ENCODE measurements around the gene TEX12. TPM values are rescaled to one million over a fixed set of nuclear protein-coding genes. Genes with fewer than 3 reads are reported as not detected.

Gene TEX12
- total and polyA plus RNA-seq, 2 experiments from 2014 or later: 1.1 TPM; not detected in 1

DNA sequence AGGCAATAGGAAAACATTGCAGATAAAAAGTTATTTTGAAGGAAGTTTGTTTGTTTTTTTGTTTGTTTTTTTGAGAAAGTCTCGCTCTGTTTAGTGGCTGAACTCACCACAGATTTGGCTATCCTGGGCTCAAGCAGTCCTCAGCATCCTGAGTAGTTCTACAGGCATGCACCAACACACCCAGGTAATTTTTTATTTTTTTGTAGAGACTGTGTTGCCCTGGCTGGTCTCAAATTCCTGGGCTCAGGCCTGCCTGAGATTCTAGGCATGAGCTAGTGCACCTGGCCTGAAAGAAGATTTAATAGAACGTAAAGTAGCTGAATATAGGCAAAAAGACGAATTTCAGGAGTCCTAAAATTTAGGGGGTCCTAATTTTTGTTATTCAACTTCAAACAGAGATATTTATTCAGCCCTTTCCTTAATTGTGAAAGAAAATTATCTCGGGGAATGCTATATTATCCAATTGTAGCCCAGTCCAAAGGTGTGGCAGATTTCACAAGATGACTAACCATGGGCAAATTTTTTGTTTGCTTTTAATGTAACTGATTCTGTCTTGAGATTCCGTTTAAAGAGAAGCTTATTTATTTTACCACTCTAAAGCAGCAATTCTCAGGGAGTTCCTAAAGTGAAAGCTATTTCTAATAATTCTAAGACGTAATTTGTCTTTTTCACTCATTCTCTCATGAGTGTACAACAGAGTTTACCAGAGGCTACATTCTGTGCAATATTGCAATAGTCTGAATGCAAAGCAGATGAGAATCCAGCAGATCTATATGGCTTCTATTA lies 4.2 kb upstream of the TEX12 start:
- no peak overlapping the region for H3K4me3 Mint-ChIP-seq
- no peaks in the 10 kb centered on the region for H3K36me3 Mint-ChIP-seq (ENCODE audit: low read depth)
- Histone ChIP-seq H2AFZ (no peak overlapping the region), H3K4me3 (no peak overlapping the region), H3K36me3 (ENCODE audit: insufficient read depth) (no peaks in the 10 kb centered on the region), H3K27me3 (ENCODE audit: insufficient read depth) (no peaks in the 10 kb centered on the region), H4K20me1 (replicated peaks; ENCODE audit: insufficient read depth) (no peaks in the 10 kb centered on the region), H3F3A (replicated peaks; ENCODE audit: low read depth) (no peaks in the 10 kb centered on the region), H3K9me2 (ENCODE audit: insufficient read depth) (no peaks in the 10 kb centered on the region), H3K4me2 (no peak overlapping the region), H3K4me1 (ENCODE audit: insufficient read depth) (no peaks in the 10 kb centered on the region), H3K27ac (ENCODE audit: low read depth) (no peak overlapping the region), H3K79me2 (replicated peaks; ENCODE audit: insufficient read depth) (no peaks in the 10 kb centered on the region)
- no peaks in the 10 kb centered on the region for H3K9me3 Mint-ChIP-seq
- peaks cover 7% of the 10 kb centered on the region for H3K4me1 Mint-ChIP-seq
- TF ChIP-seq CTCF (conservative IDR thresholded peaks at IDR 0.05; ENCODE audit: low read depth in 2 of 2) (no peak), JUNB (IDR thresholded peaks at IDR 0.05; ENCODE audit: unreplicated experiment) (no peak), EZH2phosphoT487 (IDR thresholded peaks at IDR 0.05; ENCODE audit: unreplicated experiment) (no peak), STAT1 (IDR thresholded peaks at IDR 0.05; ENCODE audit: unreplicated experiment) (no peak), POLR2AphosphoS5 (IDR thresholded peaks at IDR 0.05; ENCODE audit: low read depth) (no peak), EZH2 (IDR thresholded peaks at IDR 0.05; ENCODE audit: low read depth, unreplicated experiment) (no peak), CREB1 (CRISPR knock-in tag; IDR thresholded peaks at IDR 0.05; ENCODE audit: low read depth) (no peak), ZNF331 (CRISPR knock-in tag; IDR thresholded peaks at IDR 0.05; ENCODE audit: low read depth) (no peak)
- ATAC-seq: no peak
- H3K27ac Mint-ChIP-seq: no peak overlapping the region
- DNase-seq (ENCODE audit: low spot score): no peak
- peaks cover 7% of the 10 kb centered on the region for H3K27me3 Mint-ChIP-seq (ENCODE audit: insufficient read depth, low read depth, poor library complexity)

DNA sequence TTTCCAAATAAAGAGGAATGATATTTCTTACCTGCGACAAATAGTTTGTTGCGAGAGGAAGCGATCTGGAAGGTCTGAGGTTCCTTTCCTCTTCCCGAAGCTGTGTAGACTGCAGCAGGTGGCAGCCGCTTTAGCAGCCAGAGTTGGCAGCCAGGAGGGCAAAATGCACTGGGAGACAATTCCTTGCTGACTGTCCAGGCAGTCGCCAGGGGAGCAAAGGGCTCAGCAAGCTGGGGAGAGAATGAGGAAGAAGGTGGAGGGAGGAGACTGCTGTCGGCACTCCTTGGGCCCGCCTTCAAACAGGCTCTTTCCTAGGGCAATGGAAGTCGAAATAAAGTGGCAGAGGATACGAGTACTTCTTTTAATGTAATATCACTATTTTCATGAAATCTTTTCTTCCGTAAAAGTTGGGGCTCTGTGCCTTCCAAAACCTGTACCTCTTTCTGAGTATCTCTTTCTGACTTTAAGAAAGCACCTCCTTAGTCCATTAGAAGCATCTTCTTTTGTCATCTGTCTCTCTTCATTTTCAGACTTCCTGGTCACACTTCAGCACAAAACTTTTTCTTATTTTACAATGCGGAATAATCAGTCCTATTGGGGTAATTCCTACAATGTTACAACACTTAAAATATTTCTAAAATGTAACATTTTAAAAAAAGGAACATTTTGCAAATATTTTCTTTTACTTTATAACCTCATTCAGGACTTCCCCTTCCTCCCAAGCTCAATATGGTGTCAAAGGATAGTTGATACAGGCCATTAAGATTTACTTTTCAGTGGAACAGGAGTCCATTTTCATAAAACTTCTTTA lies 3.1 kb upstream of the TEX12 start, which contains the start of gene IL18:
IL18 (minus strand) TSS at position 220 of the 811 bp plus-strand sequence. CDS start 9,041 bp downstream, outside the sequence.
- Histone ChIP-seq H4K20me1 (replicated peaks; ENCODE audit: insufficient read depth) (no peaks in the 10 kb centered on the region), H3K36me3 (ENCODE audit: insufficient read depth) (no peaks in the 10 kb centered on the region), H3K27ac (ENCODE audit: low read depth) (no peak within 1 kb of the TSS), H3K4me1 (ENCODE audit: insufficient read depth) (no peaks in the 10 kb centered on the region), H3K79me2 (replicated peaks; ENCODE audit: insufficient read depth) (no peaks in the 10 kb centered on the region), H3K4me2 (0 out of 2 replicates have a peak within 1 kb of the TSS, but pooled peaks have one; percentile 15), H3F3A (replicated peaks; ENCODE audit: low read depth) (no peaks in the 10 kb centered on the region), H2AFZ (peak within 1 kb of the TSS; percentile 95), H3K4me3 (no peak within 1 kb of the TSS), H3K9me2 (ENCODE audit: insufficient read depth) (no peaks in the 10 kb centered on the region), H3K27me3 (ENCODE audit: insufficient read depth) (no peaks in the 10 kb centered on the region)
- peaks cover 7% of the 10 kb centered on the region for H3K27me3 Mint-ChIP-seq (ENCODE audit: insufficient read depth, low read depth, poor library complexity)
- H3K27ac Mint-ChIP-seq: 0 out of 2 replicates have a peak within 1 kb of the TSS, but pooled peaks have one; percentile 15
- H3K36me3 Mint-ChIP-seq (ENCODE audit: low read depth): no peaks in the 10 kb centered on the region
- TF ChIP-seq, protein P1, sequence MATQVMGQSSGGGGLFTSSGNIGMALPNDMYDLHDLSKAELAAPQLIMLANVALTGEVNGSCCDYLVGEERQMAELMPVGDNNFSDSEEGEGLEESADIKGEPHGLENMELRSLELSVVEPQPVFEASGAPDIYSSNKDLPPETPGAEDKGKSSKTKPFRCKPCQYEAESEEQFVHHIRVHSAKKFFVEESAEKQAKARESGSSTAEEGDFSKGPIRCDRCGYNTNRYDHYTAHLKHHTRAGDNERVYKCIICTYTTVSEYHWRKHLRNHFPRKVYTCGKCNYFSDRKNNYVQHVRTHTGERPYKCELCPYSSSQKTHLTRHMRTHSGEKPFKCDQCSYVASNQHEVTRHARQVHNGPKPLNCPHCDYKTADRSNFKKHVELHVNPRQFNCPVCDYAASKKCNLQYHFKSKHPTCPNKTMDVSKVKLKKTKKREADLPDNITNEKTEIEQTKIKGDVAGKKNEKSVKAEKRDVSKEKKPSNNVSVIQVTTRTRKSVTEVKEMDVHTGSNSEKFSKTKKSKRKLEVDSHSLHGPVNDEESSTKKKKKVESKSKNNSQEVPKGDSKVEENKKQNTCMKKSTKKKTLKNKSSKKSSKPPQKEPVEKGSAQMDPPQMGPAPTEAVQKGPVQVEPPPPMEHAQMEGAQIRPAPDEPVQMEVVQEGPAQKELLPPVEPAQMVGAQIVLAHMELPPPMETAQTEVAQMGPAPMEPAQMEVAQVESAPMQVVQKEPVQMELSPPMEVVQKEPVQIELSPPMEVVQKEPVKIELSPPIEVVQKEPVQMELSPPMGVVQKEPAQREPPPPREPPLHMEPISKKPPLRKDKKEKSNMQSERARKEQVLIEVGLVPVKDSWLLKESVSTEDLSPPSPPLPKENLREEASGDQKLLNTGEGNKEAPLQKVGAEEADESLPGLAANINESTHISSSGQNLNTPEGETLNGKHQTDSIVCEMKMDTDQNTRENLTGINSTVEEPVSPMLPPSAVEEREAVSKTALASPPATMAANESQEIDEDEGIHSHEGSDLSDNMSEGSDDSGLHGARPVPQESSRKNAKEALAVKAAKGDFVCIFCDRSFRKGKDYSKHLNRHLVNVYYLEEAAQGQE (IDR thresholded peaks at IDR 0.05; ENCODE audit: unreplicated experiment): no peak
- no peak for TF ChIP-seq POLR2AphosphoS5 (IDR thresholded peaks at IDR 0.05; ENCODE audit: low read depth)
- no peaks in the 10 kb centered on the region for H3K9me3 Mint-ChIP-seq
- 0 out of 3 replicates have a peak within 1 kb of the TSS, but pooled peaks have one; percentile 12 for H3K4me3 Mint-ChIP-seq
- ATAC-seq (peak; percentile 99), DNase-seq (ENCODE audit: low spot score) (peak; percentile 69)
- peaks cover 7% of the 10 kb centered on the region for H3K4me1 Mint-ChIP-seq
